Prostate gland (tissue), 1 donor: Measurements from ENCODE around the gene ALDH3A2.

Experiments
- POLR2A ChIP-seq: fragments of 450-650 bp; IDR thresholded peaks from one replicate; pipeline ENCODE4 v1.6.1; 2016; ENCODE audit warnings: antibody characterized with exemption, mild to moderate bottlenecking
- POLR2AphosphoS5 ChIP-seq: sonication (generic); formaldehyde crosslinking; IDR thresholded peaks from one replicate; pipeline ENCODE4 v1.6.1; 2017; ENCODE audit warnings: antibody characterized with exemption

GRCh38 chr17:19673623-19674022, 25.1 kb downstream of the ALDH3A2 start:
- TF ChIP-seq POLR2AphosphoS5: no peak
- no peak for TF ChIP-seq POLR2A
